Gastroesophageal sphincter (tissue), 4 donors: Measurements from ENCODE around the gene RHOG. TPM values are rescaled to one million over a fixed set of nuclear protein-coding genes. Genes with fewer than 3 reads are reported as not detected.

Experiments used
- ATAC-seq: fragments of 150-250 bp; one replicate; pipeline ENCODE4 v1.9.1; 2016; ENCODE audit warnings: mild to moderate bottlenecking, moderate library complexity
- H3K27ac ChIP-seq, 4 donors: fragments of 200-600 bp; sonication (generic) in 3 of 4; 1 replicate in 3 of 4; 2 replicates in 1 of 4; pipeline ENCODE4 v1.5.1; 2016 to 2019
- H3K27me3 ChIP-seq: fragments of 200-600 bp; sonication (generic); one replicate; pipeline ENCODE4 v1.5.1; 2019
- H3K36me3 ChIP-seq, 2 donors: fragments of 200-600 bp; sonication (generic); one replicate each; pipeline ENCODE4 v1.5.1; 2019; ENCODE audit warnings: control low read depth in 1 of 2
- H3K4me1 ChIP-seq, 3 donors: fragments of 200-600 bp; sonication (generic); 1 replicate in 2 of 3; 2 replicates in 1 of 3; pipeline ENCODE4 v1.5.1; 2016 to 2019; ENCODE audit warnings: control low read depth in 2 of 3
- H3K4me3 ChIP-seq, 2 donors: fragments of 200-600 bp; sonication (generic); one replicate each; pipeline ENCODE4 v1.5.1; 2019; ENCODE audit warnings: mild to moderate bottlenecking in 1 of 2, moderate library complexity in 1 of 2
- H3K9me3 ChIP-seq, 3 donors: fragments of 200-600 bp; sonication (generic); one replicate each; pipeline ENCODE4 v1.5.1; 2017 to 2019; ENCODE audit warnings: control low read depth in 2 of 3
- CTCF ChIP-seq, 4 experiments: fragments of 200-600 bp in 2 of 4; fragments of 450-650 bp in 2 of 4; sonication (generic) in 1 of 4; IDR thresholded peaks; one replicate each; pipeline ENCODE4 v1.5.1; 2017 to 2019; ENCODE audit warnings: antibody characterized with exemption in 4 of 4, mild to moderate bottlenecking in 2 of 4, moderate library complexity in 2 of 4
- EP300 ChIP-seq: sonication (generic); formaldehyde crosslinking; IDR thresholded peaks from one replicate; pipeline ENCODE4 v1.6.1; 2017; ENCODE audit warnings: antibody characterized with exemption, mild to moderate bottlenecking
- POLR2A ChIP-seq, 2 donors: fragments of 450-650 bp; IDR thresholded peaks; one replicate each; pipeline ENCODE4 v1.6.1; 2017; ENCODE audit warnings: antibody characterized with exemption in 2 of 2, mild to moderate bottlenecking in 2 of 2, moderate library complexity in 1 of 2
- POLR2AphosphoS5 ChIP-seq: sonication (generic); formaldehyde crosslinking; IDR thresholded peaks from one replicate; pipeline ENCODE4 v1.6.1; 2017; ENCODE audit warnings: antibody characterized with exemption
- WGBS, 2 donors: methylation state at CpG; one replicate each; pipeline ENCODE4 v1.1.5; 2018; ENCODE audit warnings: low coverage in 1 of 2; 5-methylcytosine and 5-hydroxymethylcytosine counted together
- total RNA-seq, 4 donors: library from RNA; depleted of rRNA; stranded (reverse); fragments of >200 nt; gene quantifications; one replicate each; pipeline ENCODE4 v1.1.0, GENCODE V29; 2016

Gene RHOG
- total RNA-seq, 4 donors from 2014 or later: 31.9 to 67.4 (median 52.2) TPM

- TF ChIP-seq CTCF (IDR thresholded peaks at IDR 0.05) (no peak), POLR2A (IDR thresholded peaks at IDR 0.05) (no peak), POLR2AphosphoS5 (no peak), EP300 (no peak)
- ATAC-seq: no peak
- no peaks in the 10 kb centered on the region for H3K27me3 ChIP-seq
- H3K4me3 ChIP-seq: no peak overlapping the region
- H3K4me1 ChIP-seq: no peaks in the 10 kb centered on the region
- H3K27ac ChIP-seq: no peak overlapping the region
- no peaks in the 10 kb centered on the region for H3K9me3 ChIP-seq
- peaks cover 0 to 42% of the 10 kb centered on the region in 2 donors for H3K36me3 ChIP-seq
- 87 to 92% methylated on average over 2 to 14 of the region's 30 CpGs for WGBS, 2 donors
These were observed 16.8 kb downstream of the RHOG start for GRCh38 chr11:3823762-3824506.

GRCh38 chr11:3823303-3823702, 17.5 kb downstream of the RHOG start:
- 45% methylated on average over 2 of the region's 3 CpGs; no CpG with 5 or more reads in 1 of the 2 donors for WGBS, 2 donors
- TF ChIP-seq EP300 (no peak), POLR2AphosphoS5 (no peak), POLR2A (IDR thresholded peaks at IDR 0.05) (no peak), CTCF (IDR thresholded peaks at IDR 0.05) (no peak)
- Histone ChIP-seq H3K36me3 (peaks cover 0 to 41% of the 10 kb centered on the region in 2 donors), H3K4me1 (no peaks in the 10 kb centered on the region), H3K9me3 (no peaks in the 10 kb centered on the region), H3K27ac (no peak overlapping the region), H3K27me3 (no peaks in the 10 kb centered on the region), H3K4me3 (no peak overlapping the region)
- ATAC-seq: no peak

- Histone ChIP-seq H3K4me3 (no peak overlapping the region), H3K9me3 (no peaks in the 10 kb centered on the region), H3K4me1 (no peaks in the 10 kb centered on the region), H3K36me3 (peaks cover 0 to 31% of the 10 kb centered on the region in 2 donors), H3K27ac (no peak overlapping the region), H3K27me3 (no peaks in the 10 kb centered on the region)
- 89 to 92% methylated on average over 2 to 4 of the region's 7 CpGs for WGBS, 2 donors
- TF ChIP-seq EP300 (no peak), CTCF (IDR thresholded peaks at IDR 0.05) (no peak), POLR2AphosphoS5 (no peak), POLR2A (IDR thresholded peaks at IDR 0.05) (no peak)
- ATAC-seq: no peak
These were observed 18.4 kb downstream of the RHOG start for GRCh38 chr11:3822312-3822711.

GRCh38 chr11:3820971-3821370, 19.8 kb downstream of the RHOG start:
- ATAC-seq: no peak

More at GRCh38 chr11:3820971-3821370, 19.8 kb downstream of the RHOG start:
- Histone ChIP-seq H3K36me3 (peaks cover 0 to 18% of the 10 kb centered on the region in 2 donors), H3K4me3 (no peak overlapping the region), H3K27ac (no peak overlapping the region), H3K9me3 (no peaks in the 10 kb centered on the region), H3K27me3 (no peaks in the 10 kb centered on the region), H3K4me1 (no peaks in the 10 kb centered on the region)
- TF ChIP-seq EP300 (no peak), CTCF (IDR thresholded peaks at IDR 0.05) (no peak), POLR2A (IDR thresholded peaks at IDR 0.05) (no peak)
- 100% methylated on average over 1 of the region's 2 CpGs; no CpG with 5 or more reads in 1 of the 2 donors for WGBS, 2 donors
